Stimulated activated naive CD8-positive, alpha-beta T cell treated with anti-CD3 and anti-CD28 coated beads, Interleukin-15, Interleukin-2, amounts not matched to agents 100 U/mL and 50 U/mL, for 24 hours (primary cell): ENCODE results near the gene ERBB4.
"Not testable (repeated sequence)": the region's sequence is repeated elsewhere in the genome, so short reads cannot be mapped to it uniquely, and the experiment has no call there.

Experiments used
- ATAC-seq: fragments of 150-1000 bp; cut with Tn5 transposase; one replicate; pipeline ENCODE4 v1.10.0; 2021
- DNase-seq: peaks from one replicate; pipeline ENCODE4 v3.0.0; 2021

ERBB4 gene

DNA sequence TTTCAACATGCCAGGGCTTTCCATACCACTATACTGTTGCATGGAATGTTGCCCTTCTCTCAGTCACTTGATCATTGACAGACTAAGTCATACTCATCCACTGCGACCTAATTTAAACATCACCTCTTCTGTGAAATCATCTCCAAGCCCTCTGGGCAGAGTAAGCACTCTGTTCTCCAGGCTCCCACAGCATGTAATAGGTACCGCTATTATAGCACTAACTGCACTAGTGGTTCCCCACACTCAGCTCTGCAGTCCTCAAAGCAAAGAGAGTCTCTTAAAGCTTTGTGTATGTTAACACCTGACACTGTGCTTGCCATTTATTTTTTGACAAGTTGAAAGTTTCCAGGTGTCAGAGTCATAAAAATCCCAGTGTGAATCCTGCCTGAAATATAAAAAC is 947.2 kb downstream of the ERBB4 start:
- no peak for DNase-seq
- ATAC-seq, result no peak

DNA sequence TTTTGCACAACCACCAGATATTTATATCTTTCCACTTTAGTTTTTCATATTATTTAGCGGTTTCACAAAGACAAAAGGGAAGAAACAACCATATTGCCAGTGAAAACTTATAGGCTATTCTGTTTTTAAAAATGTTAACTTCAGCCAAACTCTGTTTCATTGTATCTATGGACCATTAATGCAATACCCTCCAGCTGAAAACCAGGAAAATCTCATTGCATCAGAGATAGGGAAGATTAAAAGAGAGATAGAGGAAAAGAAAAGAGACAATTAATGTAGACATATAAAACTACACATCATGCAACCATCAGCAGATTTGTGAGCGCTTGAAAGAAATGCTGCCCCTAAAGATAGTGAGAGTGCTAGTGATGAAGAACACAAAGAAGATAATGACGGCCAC is 970.2 kb downstream of the ERBB4 start:
- no peak for ATAC-seq
- no peak for DNase-seq

DNA sequence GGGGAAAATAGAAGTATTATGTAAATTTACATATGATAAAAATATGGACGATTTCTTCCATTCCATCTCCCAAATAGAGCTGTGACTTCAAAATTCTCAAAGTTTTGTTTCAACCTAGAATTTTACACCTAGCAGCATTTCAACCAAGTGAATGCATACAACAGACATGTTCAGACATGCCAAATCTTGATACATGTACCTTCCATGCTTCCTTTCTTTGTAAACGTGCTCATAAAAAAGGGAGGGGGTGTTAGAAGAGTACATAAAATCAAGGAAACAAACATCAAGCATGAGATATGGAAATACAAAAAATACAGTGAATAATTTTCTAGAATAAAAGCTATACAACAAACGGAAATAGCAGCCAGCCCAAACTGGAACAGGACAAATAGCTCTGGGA is 974.2 kb downstream of the ERBB4 start:
- DNase-seq (no peak), ATAC-seq (no peak)

DNA sequence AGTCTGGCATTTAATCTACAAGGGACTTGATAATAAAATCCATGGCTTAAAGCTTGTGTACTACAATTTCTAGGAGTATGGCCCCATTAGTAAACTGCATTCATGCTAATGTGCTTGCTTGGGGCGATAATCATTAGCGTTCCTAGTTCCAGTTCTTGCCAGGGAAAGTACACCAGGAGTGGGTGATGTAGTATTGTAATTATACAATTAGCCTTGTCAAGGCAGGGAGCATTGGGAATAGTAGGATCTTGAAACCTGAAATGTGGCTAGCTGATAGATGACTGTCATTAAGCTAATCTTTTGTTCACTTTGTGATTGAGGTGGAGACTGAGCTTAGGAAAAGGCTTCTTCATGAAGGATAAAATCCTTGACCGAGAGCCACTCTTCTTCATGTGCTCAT is 993.0 kb downstream of the ERBB4 start:
- no peak for ATAC-seq
- no peak for DNase-seq

DNA sequence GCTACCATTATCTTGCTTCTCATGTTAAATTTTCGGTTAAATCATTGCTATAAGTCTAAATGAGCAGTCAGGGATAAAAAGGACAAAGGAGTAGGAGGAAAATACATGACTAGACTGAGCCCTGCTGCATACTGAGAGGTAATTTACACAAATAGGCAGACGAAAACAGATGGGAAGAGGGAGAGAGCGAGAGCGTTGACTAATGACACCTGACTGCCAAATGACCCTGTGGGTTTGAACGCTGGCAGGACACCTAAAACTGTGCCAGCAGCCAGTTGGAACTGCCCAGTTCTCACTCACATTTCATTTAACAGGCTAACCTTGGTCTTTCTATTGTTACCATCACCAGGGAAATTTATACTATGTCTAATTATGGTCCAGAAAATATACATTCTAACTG is 1004.0 kb downstream of the ERBB4 start:
- no peak for DNase-seq
- ATAC-seq, result no peak

DNA sequence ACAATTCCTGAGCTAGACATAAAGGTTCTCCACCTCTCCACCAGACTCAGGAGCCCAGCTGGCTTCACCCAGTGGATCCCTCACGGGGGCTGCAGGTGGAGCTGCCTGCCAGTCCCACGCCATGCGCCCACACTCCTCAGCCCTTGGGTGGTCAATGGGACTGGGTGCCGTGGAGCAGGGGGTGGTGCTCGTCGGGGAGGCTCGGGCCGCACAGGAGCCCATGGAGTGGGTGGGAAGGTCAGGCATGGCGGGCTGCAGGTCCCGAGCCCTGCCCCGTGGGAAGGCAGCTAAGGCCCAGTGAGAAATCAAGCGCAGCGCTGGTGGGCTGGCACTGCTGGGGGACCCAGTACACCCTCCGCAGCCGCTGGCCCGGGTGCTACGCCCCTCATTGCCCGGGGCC is 1014.4 kb downstream of the ERBB4 start:
- not testable (repeated sequence) for ATAC-seq

DNA sequence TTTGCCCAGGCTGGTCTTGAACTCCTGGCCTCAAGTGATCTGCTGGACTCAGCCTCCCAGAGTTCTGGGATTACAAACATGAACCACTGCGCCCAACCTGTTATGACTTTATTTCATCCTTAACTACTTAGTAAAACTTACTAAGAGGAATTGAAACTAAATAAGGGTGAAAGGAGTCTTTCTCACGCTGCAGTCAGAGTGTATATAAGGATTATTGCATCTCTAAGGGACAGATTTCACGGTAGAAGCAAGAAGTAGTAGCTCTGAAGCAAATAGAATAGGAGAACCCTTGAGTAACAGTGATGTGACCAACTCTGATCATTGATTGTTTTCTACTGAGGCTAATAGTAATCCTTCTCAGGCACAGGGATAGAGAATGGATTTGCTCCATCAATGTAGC is 1022.1 kb downstream of the ERBB4 start:
- DNase-seq (no peak), ATAC-seq (no peak)

More for the DNA sequence above, 1014.4 kb downstream of the ERBB4 start:
- DNase-seq, result not testable (repeated sequence)

DNA sequence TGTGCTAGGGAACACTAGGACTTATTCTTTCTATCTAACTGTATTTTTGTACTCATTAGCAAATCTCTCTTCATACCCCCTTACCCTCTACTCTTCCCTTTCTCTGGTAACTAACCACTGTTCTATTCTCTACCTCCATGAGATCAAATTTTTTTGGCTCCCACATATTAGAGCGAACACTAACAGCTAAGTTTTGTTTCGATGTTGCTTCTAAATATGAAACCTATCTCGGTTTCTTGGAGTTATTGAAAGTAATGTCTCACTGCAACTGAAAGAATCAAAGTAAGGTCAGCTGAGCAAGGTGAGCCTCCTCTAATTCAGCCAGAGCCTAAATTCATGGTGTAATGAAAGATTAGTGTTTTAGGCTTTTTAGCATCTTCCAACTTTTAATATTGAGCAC is 1024.6 kb downstream of the ERBB4 start:
- no peak for ATAC-seq
- no peak for DNase-seq

DNA sequence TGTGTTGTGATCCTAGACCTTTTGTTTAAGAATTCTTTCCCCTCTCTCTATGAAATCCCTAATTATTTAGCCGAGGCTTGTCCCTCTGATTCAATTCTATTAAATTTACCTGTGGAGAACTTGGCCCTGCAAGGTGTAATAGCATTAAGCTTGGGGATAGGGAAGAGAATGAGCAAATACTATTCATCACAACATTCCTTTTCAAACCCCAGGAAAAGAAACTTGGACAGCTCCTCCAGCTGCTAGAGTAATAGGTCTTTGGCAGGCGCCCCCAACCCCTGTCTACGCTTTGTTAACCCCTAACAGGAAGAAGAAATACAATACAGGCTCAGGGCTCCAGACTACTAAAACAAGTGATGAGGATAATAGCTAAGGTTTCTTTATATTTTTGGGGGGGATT is 1025.2 kb downstream of the ERBB4 start:
- ATAC-seq (no peak), DNase-seq (no peak)

DNA sequence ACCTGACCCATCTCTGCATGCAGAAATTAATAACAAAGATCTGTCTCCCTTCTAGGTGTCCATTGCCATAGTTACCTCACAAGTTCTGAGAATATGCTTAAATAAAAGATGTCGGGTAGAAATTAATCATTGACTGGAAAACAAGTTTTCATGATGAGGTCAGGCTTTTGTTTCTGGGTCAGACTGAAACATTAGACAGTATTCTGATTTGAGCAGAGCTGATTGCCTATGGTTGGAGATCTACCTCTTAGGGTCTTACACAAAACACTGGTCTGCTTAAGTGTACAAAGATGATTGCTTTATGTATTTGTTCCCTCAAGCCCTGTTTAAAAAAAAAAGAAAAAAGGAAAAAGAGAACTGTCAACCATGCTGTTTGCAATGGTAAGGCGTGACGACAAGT is 1025.8 kb downstream of the ERBB4 start:
- DNase-seq (no peak), ATAC-seq (no peak)

DNA sequence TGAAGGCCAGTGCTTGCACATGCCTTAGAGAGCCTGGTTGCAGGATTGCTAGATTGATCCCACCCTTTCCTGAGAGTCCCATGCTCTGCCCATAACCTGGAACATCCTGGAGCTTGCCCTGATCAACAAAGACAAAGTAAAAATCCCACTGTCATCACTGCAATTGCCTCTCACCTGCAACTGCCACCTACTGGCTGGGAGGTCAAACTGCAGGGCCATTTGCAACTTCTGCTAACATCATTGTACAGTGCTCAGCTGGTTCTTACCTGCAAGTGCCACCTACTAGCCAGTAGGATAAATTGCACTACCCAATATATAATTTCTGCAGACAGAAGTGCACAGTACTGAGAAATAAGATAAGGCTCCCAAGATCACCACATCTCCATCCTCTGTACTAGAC is 1034.7 kb downstream of the ERBB4 start:
- DNase-seq, result peak; percentile 3
- no peak for ATAC-seq

DNA sequence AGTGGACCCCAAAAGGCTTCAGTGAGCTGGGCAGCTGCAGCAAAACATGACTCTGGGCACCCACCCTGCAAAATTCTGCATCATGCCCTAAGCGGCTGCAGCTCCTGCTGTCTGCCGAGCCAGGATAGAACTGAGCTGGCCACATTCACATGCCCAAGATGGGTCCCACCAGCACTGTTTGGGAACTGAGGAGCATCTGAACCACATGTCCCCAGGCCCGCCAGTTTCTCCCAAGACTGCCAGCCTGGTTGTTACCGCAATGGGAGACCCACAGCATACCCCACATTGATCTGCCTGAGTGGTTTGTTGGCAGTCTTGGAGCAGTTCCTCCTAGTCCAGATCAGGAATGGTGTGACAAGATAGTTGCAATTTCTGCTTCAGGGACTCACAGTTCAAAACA is 1035.4 kb downstream of the ERBB4 start:
- ATAC-seq, result no peak
- DNase-seq, result no peak

DNA sequence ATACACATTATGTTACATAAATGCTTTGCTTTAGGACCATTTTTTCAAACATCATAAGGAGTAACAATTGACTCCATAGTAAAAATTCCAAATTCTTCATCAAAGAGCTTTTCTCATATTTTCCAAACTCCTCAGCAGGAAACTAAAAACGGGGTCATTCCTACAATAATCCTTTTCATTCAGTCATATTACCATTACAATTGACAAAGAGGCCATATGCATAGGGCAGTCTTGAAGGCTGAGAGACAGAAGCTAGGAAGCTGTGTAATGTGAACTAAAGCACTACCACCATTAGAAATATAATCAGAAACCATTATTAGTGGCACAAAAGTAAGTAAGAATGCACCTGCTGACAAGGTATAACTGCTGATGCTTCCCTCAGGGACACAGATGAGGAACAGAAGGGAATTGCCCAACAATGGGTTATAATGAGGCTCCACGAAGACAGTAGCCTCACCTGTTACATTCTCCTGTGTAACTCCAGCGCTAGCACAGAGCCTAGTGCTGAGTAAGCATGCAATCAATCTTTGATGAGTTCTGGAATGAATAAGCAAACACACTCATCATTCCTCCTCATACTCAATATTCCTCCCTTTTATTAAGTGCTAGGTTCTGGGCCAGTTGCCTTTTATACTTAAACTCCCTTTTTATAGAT is 1039.9 kb downstream of the ERBB4 start:
- ATAC-seq (no peak), DNase-seq (no peak)

DNA sequence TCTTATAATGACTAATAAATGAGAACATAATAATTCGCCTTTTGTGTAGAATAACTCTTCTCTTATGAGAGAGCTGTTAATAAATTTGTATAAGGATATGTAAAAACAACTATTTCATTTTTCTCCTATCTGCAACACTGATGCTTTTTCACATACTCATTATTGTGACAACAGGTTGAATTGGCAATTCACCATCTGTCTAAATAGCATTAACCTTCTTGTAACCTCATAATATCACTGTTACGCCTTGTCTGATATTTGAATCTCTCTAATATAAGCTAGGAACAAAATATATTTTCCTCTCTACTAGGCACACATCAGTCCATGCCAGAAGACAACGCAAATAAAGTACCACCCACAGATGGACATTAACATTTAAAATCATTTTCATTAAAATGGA is 1043.3 kb downstream of the ERBB4 start:
- no peak for DNase-seq
- ATAC-seq, result no peak

DNA sequence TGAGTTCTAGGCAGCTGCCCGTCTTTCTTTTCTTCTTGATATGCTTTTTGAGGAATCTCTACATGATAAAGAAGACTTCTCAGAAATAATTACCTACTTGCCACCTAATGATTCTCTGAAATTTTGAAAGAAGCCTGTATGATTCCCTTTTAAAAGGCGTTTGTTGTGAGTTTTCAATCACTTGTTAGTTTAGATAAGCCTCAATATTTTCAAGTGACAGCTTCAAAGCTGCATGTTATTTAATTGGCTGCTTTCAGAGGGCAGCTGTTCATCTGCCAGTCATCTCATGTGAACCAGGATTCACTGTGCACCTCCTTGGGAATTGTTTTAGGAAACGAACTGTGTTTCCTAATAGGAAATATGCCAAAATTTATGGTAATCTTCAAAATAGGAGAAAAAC is 1044.1 kb downstream of the ERBB4 start:
- no peak for ATAC-seq
- no peak for DNase-seq

DNA sequence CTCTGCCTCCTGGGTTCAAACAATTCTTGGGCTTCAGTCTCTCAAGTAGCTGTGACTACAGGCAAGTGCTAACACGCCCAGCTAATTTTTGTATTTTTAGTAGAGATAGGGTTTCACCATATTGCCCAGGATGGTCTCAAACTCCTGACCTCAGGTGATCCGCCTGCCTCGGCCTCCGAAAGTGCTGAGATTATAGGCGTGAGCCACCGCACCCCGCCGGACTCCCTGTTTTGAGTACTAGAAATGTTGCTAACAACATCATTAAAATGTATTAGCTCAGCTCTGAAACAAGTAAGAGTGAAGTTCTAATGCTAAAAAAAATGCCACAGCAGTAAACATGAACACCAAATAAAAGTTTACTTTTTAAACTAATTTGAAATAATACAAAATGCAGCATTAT is 1044.5 kb downstream of the ERBB4 start:
- ATAC-seq (no peak), DNase-seq (no peak)

DNA sequence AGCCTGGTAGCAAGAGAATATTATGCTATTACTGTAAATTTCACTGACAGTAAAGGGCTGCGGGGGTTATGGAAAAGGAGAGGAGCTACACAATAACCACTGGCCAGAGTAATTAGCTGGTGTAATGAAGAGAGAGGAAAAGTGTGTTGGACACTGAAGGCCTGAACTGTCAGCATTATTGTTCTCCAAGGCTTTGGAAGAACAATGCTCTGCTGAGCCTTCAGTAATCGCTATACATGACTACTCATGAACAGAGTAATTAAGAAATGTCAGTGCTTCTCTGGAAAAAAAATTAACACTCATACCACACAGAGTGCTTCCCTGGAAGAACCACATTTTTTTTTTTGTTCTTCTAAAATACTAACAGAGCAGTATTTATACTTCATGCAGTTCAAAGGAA is 1050.9 kb downstream of the ERBB4 start:
- ATAC-seq, result no peak
- no peak for DNase-seq

DNA sequence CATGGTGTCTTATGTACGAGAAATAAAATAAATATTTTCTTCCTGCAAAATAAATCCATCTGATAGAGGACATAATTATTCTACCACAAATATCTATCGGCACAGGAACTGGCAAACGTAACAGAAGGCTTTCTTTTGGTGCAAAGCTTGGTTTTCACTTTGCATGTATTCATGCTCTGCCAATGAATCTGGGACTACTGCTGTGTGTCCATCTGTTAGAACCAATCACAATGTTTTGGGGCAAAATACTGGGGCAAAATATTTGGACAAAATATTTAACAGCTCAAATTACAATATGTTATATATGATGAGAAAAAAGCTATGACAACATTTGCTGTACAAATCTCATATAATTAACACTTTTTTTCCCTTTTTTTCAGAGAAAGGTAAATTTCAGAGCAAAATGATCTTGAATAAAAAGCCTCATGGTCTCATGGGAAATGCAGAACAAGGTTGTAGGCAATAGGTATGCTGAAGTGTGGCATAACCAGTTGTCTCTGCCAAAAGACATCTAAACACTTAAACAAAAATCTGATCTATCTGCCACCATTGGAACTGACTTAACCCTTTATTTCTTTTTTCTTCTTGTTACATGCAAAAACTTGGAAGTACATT is 1059.0 kb downstream of the ERBB4 start:
- DNase-seq (no peak), ATAC-seq (no peak)

DNA sequence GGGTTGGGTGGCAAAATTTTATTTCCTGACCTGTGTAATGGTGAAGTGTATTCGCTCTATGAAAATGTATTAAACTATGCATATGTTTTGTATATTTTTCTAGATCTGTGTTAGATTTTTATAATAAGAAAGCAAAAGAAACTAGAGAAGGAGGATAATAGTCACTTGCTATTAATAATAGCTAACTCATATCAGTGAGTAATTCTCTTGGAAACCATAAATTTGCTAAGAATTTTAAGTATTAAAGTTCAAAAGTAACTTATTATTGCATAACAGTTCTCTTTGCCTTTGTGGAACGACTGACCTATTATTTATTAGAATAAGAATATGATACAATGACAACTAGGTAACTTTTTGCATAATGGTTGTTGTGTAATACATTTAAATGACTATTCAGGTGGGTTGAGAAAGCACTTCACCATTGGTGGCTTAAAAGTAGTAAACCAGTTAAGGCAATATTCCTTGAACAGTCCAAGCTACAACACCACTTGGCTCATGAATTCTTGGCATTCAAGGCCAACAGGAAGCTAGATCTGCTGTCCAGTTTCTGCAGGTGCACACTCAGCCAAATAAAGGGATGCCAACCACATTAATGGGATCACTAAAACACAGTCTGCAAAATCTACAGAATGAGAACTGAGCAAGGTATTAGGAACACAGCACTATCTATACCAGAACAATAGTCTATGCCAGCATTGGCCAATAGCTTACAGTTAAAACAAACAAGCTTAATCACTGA is 1060.9 kb downstream of the ERBB4 start:
- ATAC-seq (no peak), DNase-seq (no peak)

DNA sequence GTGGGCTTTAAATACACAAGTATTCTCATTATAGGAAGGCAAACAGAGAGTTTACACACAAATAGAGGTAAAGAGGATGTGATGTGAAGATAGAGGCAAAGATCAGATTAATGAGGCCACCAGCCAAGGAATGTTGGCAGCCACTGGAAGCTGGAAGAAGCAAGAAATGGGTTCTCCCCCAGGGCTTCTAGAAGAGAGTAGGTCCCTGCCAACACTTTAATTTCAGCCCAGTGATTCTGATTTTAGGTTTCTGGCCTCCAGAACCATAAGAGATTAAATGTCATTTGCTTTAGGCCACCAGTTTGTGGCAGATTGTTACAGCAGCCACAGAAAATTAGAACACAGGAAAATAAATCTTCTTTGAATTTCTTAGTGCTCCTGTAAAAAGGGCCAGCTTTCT is 1065.5 kb downstream of the ERBB4 start:
- ATAC-seq, result no peak

DNA sequence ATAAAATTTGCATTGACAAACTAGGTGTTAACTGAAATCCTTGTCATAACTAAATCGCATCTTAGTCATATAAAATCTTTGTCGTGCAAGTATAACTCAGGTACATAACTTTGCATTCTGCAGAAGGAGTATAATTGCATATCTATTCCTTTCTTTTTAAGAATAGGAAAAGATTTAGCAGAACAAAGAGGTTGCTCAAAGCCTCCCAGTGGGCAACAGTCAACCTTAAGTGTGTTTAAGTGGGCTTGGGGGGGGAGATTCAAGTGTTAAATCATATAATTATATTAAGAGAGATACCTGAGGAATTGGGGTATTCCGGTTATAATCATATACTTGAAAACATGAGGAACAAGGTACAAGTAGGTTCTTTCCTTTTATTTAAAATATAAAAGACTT is 1068.9 kb downstream of the ERBB4 start:
- no peak for ATAC-seq
- no peak for DNase-seq

More for the DNA sequence above, 1065.5 kb downstream of the ERBB4 start:
- no peak for DNase-seq

DNA sequence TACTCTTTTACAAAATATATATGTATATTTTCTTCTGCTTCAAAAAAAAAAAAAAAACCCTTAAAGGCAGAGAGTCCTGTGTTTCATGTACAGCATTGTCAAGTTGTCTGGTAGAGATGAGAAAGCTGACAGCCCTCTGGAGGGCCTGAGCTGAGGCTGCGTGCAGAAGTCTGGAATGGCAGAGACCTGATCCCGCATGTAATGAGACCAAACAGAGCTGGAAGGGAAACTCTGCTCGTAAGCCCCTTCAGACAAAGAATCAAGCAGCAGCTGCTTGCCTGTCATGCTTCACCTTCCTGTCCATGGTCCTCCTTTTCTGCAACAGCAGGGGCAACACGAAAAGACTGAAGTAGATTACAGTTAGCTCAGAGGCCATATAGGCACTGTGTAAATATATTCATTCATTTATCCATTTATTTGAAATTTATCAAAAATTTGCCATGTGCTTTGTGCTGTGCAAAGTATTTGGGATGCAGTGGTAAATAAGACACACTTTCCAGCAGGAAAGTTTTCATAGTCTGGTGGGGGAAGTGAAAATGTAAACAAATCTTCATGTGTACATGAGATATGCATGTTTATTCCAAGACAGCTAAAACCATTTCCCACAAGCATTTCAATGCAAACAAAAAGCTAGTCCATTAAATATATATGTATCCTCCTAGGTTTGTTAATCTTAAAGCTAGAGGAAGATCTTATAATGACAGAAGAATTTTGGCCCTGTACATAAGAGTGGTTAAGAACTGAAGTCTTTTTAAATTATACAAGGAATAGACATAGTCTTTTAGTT is 1069.5 kb downstream of the ERBB4 start:
- ATAC-seq, result no peak
- DNase-seq, result no peak

DNA sequence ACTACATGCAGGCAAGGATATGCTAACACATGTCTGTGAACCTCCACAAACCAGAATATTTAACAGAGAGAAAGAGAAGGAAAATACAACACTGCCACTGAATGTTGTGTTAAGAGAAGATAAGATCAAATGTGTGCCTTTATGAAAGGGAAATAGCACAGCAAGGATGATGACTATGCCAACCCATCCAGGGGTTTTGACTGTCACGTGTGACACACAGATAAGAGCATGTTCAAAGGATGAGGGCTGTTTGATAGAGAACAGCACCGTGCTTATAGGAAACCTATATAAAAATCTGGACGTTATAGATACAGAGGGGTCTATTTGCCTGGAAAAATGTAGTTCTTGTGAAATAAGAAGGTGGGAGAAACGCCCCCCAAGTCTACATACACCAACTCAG is 1070.4 kb downstream of the ERBB4 start:
- no peak for DNase-seq
- no peak for ATAC-seq
